Measurements from ENCODE around the gene MBD5.

GRCh38 chr2:148021059-148021861 is at the start of gene MBD5:
- TF ChIP-seq CTCF (IDR thresholded peaks at IDR 0.05) (no peak), EZH2 (IDR thresholded peaks at IDR 0.05; ENCODE audit: borderline replicate concordance, insufficient read depth, low read depth, low read length, poor library complexity, severe bottlenecking) (no peak)
